HepG2 (cell line): ENCODE results near the gene ITGAE. TPM values are rescaled to one million over a fixed set of nuclear protein-coding genes. Genes with fewer than 3 reads are reported as not detected.

ENCODE experiments used
- BORCS8-MEF2B ChIP-seq: sonication (generic); formaldehyde crosslinking; IDR thresholded peaks from 2 replicates; pipeline ENCODE4 v1.8.0; 2022; ENCODE audit warnings: mild to moderate bottlenecking, missing genetic modification reagents
- BRD4 ChIP-seq: sonication (generic); formaldehyde crosslinking; IDR thresholded peaks from 2 replicates; pipeline ENCODE4 v1.4.0; 2020; ENCODE audit warnings: missing genetic modification reagents
- CAMTA2 ChIP-seq: sonication (generic); formaldehyde crosslinking; IDR thresholded peaks from 2 replicates; pipeline ENCODE4 v1.4.0; 2020; ENCODE audit warnings: mild to moderate bottlenecking, missing genetic modification reagents, borderline replicate concordance
- DNMT3B ChIP-seq: conservative IDR thresholded peaks from 2 replicates; pipeline ENCODE4 v1.6.1; 2016; ENCODE audit warnings: missing biosample characterization, control low read depth
- GPBP1L1 ChIP-seq: sonication (generic); formaldehyde crosslinking; IDR thresholded peaks from 2 replicates; pipeline ENCODE4 v1.5.0; 2020; ENCODE audit warnings: mild to moderate bottlenecking, missing genetic modification reagents
- HMG20B ChIP-seq: conservative IDR thresholded peaks from 2 replicates; pipeline ENCODE4 v1.6.1; 2016; ENCODE audit warnings: missing genetic modification reagents, missing compliant biosample characterization
- HMGA1 ChIP-seq: sonication (generic); formaldehyde crosslinking; conservative IDR thresholded peaks from 2 replicates; pipeline ENCODE4 v1.4.0; 2020; ENCODE audit warnings: missing genetic modification reagents
- NONO ChIP-seq, 2 experiments: fragments of 450-650 bp in 1 of 2; sonication (generic) in 1 of 2; formaldehyde crosslinking in 1 of 2; IDR thresholded peaks in 1 of 2; conservative IDR thresholded peaks in 1 of 2; 2 replicates each; pipeline versions ENCODE4 v1.6.1 to v1.8.0; 2017 to 2022; ENCODE audit warnings: mild to moderate bottlenecking in 1 of 2, missing genetic modification reagents in 1 of 2, moderate library complexity in 1 of 2
- POLR2AphosphoS5 ChIP-seq: IDR thresholded peaks from 2 replicates; pipeline ENCODE4 v1.6.1; 2012; ENCODE audit warnings: low read depth, low read length
- RFXAP ChIP-seq: sonication (generic); formaldehyde crosslinking; IDR thresholded peaks from 2 replicates; pipeline ENCODE4 v1.4.0; 2020; ENCODE audit warnings: missing genetic modification reagents, borderline replicate concordance
- RNF219 ChIP-seq: sonication (generic); formaldehyde crosslinking; IDR thresholded peaks from 2 replicates; pipeline ENCODE4 v1.5.0; 2020; ENCODE audit warnings: mild to moderate bottlenecking, missing genetic modification reagents
- SP4 ChIP-seq: sonication (generic); formaldehyde crosslinking; IDR thresholded peaks from 2 replicates; pipeline ENCODE4 v1.8.1; 2023; ENCODE audit warnings: mild to moderate bottlenecking, missing genetic modification reagents
- SUZ12 ChIP-seq: fragments of 150-350 bp; IDR thresholded peaks from 2 replicates; pipeline ENCODE4 v1.6.1; 2014; ENCODE audit warnings: low read depth, low read length
- TOE1 ChIP-seq: sonication (generic); formaldehyde crosslinking; IDR thresholded peaks from 2 replicates; pipeline ENCODE4 v1.4.0; 2020; ENCODE audit warnings: mild to moderate bottlenecking, missing genetic modification reagents
- ZBTB14 ChIP-seq: sonication (generic); formaldehyde crosslinking; IDR thresholded peaks from 2 replicates; pipeline ENCODE4 v1.4.0; 2020; ENCODE audit warnings: missing genetic modification reagents
- ZKSCAN5 ChIP-seq: sonication (generic); formaldehyde crosslinking; IDR thresholded peaks from 2 replicates; pipeline ENCODE4 v1.5.1; 2020; ENCODE audit warnings: mild to moderate bottlenecking, missing genetic modification reagents
- ZNF101 ChIP-seq: sonication (generic); formaldehyde crosslinking; IDR thresholded peaks from 2 replicates; pipeline ENCODE4 v1.4.0; 2020; ENCODE audit warnings: mild to moderate bottlenecking, low read depth, missing genetic modification reagents, borderline replicate concordance
- ZNF326 ChIP-seq: sonication (generic); formaldehyde crosslinking; IDR thresholded peaks from 2 replicates; pipeline ENCODE4 v1.4.0; 2020; ENCODE audit warnings: missing genetic modification reagents, borderline replicate concordance
- ZNF644 ChIP-seq: IDR thresholded peaks from 2 replicates; pipeline ENCODE4 v1.6.1; 2016; ENCODE audit warnings: low read depth
- ZNF720 ChIP-seq: sonication (generic); formaldehyde crosslinking; IDR thresholded peaks from 2 replicates; pipeline ENCODE4 v1.4.0; 2020; ENCODE audit warnings: missing genetic modification reagents
- polyA plus RNA-seq, 8 experiments: library from polyadenylated mRNA; depleted of rRNA in 3 of 8; stranded (reverse) in 7 of 8; unstranded in 1 of 8; fragments of >200 nt; fragmentation: Illumina TruSeq in 4 of 8; extraction: Trizol in 4 of 8; gene quantifications; 2 replicates each; pipeline versions ENCODE4 v1.2.1 to v1.2.3, GENCODE V29; 2011 to 2016; ENCODE audit warnings: low read depth in 4 of 8, missing spikeins in 1 of 8, mixed read lengths in 1 of 8; ENCODE audit not compliant: insufficient read depth in 1 of 8
- total RNA-seq, 5 experiments: library from RNA; depleted of rRNA; stranded (reverse); fragments of >200 nt; fragmentation: Illumina TruSeq; extraction: Trizol; gene quantifications; 2 replicates each; pipeline ENCODE4 v1.2.3, GENCODE V29; 2016; ENCODE audit warnings: low read depth in 1 of 5

The ITGAE gene
- total and polyA plus RNA-seq, 2 of the 13 experiments (the other 11 are each of a cell fraction or from before 2014, with no cell fraction given): 42.3 to 49.0 TPM

- TF ChIP-seq ZBTB14 (CRISPR knock-in tag): no peak
- peak; percentile 37 for TF ChIP-seq POLR2AphosphoS5
- TF ChIP-seq ZNF326 (CRISPR knock-in tag): no peak
- TF ChIP-seq SP4 (CRISPR knock-in tag): no peak; the same call in 1 of the 2 replicates
- no peak for TF ChIP-seq SUZ12
- TF ChIP-seq ZNF644 (CRISPR knock-in tag): no peak
- TF ChIP-seq RFXAP: no peak
- TF ChIP-seq BORCS8-MEF2B: no peak
- no peak for TF ChIP-seq CAMTA2 (CRISPR knock-in tag)
- TF ChIP-seq NONO (IDR thresholded peaks at IDR 0.05): no peak
- TF ChIP-seq NONO (CRISPR knock-in tag; conservative IDR thresholded peaks at IDR 0.05): no peak
- TF ChIP-seq HMG20B (CRISPR knock-in tag): no peak
- TF ChIP-seq RNF219 (CRISPR knock-in tag): no peak
- TF ChIP-seq ZKSCAN5 (CRISPR knock-in tag): no peak
- no peak for TF ChIP-seq ZNF720 (CRISPR knock-in tag)
- TF ChIP-seq ZNF101: no peak
- peak; percentile 26; the same call in 1 of the 2 replicates for TF ChIP-seq BRD4 (CRISPR knock-in tag)
- TF ChIP-seq DNMT3B: no peak
- TF ChIP-seq GPBP1L1 (CRISPR knock-in tag): no peak
- TF ChIP-seq TOE1 (CRISPR knock-in tag): no peak
- TF ChIP-seq HMGA1 (CRISPR knock-in tag): no peak
Observed at GRCh38 chr17:3795390-3796102, 5.4 kb downstream of the ITGAE start (continued).
